ENCODE results near the gene FAM53C.

DNA sequence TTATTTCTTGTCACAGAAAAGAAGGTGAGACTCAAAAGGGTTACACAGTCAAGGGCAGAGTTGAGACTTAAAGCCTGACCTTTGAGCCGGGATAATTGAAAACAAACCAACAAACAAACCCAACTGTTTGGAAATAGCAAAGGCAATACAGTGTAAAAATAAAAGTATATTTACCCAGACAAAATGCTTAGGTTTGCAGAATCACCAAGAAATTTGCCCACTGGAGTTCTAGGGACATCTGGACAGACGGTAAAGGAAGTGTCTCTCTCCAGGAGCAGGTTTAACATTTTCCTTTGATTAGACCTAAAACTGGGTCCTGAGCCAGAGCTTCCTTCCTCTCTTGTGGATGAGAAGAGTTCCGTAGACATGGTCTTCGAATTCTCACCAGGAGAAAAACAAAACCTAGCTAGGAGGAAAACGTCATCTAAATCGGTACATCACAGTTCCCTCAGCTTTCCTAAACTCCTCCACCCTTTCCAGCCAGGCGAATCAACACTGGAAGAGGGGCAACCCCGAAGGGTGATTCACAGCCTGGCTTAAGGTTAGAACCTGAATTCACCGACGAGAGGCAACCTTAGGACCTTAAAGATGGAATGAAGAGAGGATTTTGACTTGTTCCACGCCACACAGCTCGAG lies 7.1 kb upstream of the FAM53C start:
- TF ChIP-seq, protein P1, sequence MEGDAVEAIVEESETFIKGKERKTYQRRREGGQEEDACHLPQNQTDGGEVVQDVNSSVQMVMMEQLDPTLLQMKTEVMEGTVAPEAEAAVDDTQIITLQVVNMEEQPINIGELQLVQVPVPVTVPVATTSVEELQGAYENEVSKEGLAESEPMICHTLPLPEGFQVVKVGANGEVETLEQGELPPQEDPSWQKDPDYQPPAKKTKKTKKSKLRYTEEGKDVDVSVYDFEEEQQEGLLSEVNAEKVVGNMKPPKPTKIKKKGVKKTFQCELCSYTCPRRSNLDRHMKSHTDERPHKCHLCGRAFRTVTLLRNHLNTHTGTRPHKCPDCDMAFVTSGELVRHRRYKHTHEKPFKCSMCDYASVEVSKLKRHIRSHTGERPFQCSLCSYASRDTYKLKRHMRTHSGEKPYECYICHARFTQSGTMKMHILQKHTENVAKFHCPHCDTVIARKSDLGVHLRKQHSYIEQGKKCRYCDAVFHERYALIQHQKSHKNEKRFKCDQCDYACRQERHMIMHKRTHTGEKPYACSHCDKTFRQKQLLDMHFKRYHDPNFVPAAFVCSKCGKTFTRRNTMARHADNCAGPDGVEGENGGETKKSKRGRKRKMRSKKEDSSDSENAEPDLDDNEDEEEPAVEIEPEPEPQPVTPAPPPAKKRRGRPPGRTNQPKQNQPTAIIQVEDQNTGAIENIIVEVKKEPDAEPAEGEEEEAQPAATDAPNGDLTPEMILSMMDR (conservative IDR thresholded peaks at IDR 0.05; ENCODE audit: low read length) = no peak
- TF ChIP-seq EZH2phosphoT487 (IDR thresholded peaks at IDR 0.05; ENCODE audit: borderline replicate concordance) = no peak
